ENCODE data around the gene TMTC2. TPM values are rescaled to one million over a fixed set of nuclear protein-coding genes. Genes with fewer than 3 reads are reported as not detected.

Gene TMTC2
- total RNA-seq, 6 experiments from 2014 or later = 0.75 to 3.2 (median 1.1) TPM

- no peaks in the 10 kb centered on the region; the same call in 1 of the 2 replicates for H3K36me3 Mint-ChIP-seq (ENCODE audit: low read depth)
- H3K9me3 Mint-ChIP-seq = peaks cover 29% of the 10 kb centered on the region
- H3K27ac Mint-ChIP-seq = no peak overlapping the region
- peaks cover 1% of the 10 kb centered on the region; the same call in 1 of the 2 replicates for H3K27me3 Mint-ChIP-seq (ENCODE audit: insufficient read depth)
- DNase-seq = no peak
- TF ChIP-seq CTCF (IDR thresholded peaks at IDR 0.05) = no peak
- H3K4me3 Mint-ChIP-seq = no peak overlapping the region
- H3K4me1 Mint-ChIP-seq (ENCODE audit: low read depth) = no peaks in the 10 kb centered on the region
Observed at GRCh38 chr12:82858534-82858917, 171.8 kb downstream of the TMTC2 start.

- Mint-ChIP-seq H3K9me3 (peaks cover 41% of the 10 kb centered on the region), H3K4me3 (no peak overlapping the region), H3K36me3 (ENCODE audit: low read depth) (no peaks in the 10 kb centered on the region; the same call in 1 of the 2 replicates), H3K4me1 (ENCODE audit: low read depth) (no peaks in the 10 kb centered on the region), H3K27ac (no peak overlapping the region), H3K27me3 (ENCODE audit: insufficient read depth) (peaks cover 1% of the 10 kb centered on the region; the same call in 1 of the 2 replicates)
- TF ChIP-seq CTCF (IDR thresholded peaks at IDR 0.05) = no peak
- DNase-seq = peak; percentile 3
Observed at GRCh38 chr12:82862069-82862841, 175.5 kb downstream of the TMTC2 start.

- H3K4me1 Mint-ChIP-seq (ENCODE audit: low read depth) = no peaks in the 10 kb centered on the region
- no peak overlapping the region for H3K27ac Mint-ChIP-seq
Observed at GRCh38 chr12:82862876-82863649, 176.4 kb downstream of the TMTC2 start.

GRCh38 chr12:82866227-82866775 lies 179.6 kb downstream of the TMTC2 start:
- H3K9me3 Mint-ChIP-seq = peaks cover 37% of the 10 kb centered on the region
- no peak overlapping the region for H3K4me3 Mint-ChIP-seq
- H3K36me3 Mint-ChIP-seq (ENCODE audit: low read depth) = no peaks in the 10 kb centered on the region
- no peak overlapping the region for H3K27ac Mint-ChIP-seq
- TF ChIP-seq CTCF (IDR thresholded peaks at IDR 0.05) = no peak
- DNase-seq = no peak
- H3K4me1 Mint-ChIP-seq (ENCODE audit: low read depth) = no peaks in the 10 kb centered on the region
- H3K27me3 Mint-ChIP-seq (ENCODE audit: insufficient read depth) = peaks cover 1% of the 10 kb centered on the region; the same call in 1 of the 2 replicates

More at GRCh38 chr12:82862876-82863649, 176.4 kb downstream of the TMTC2 start:
- Mint-ChIP-seq H3K36me3 (ENCODE audit: low read depth) (no peaks in the 10 kb centered on the region; the same call in 1 of the 2 replicates), H3K4me3 (no peak overlapping the region), H3K9me3 (peaks cover 35% of the 10 kb centered on the region), H3K27me3 (ENCODE audit: insufficient read depth) (peaks cover 1% of the 10 kb centered on the region; the same call in 1 of the 2 replicates)
- no peak for DNase-seq
- TF ChIP-seq CTCF (IDR thresholded peaks at IDR 0.05) = no peak

- no peak overlapping the region for H3K4me3 Mint-ChIP-seq
- peaks cover 37% of the 10 kb centered on the region for H3K9me3 Mint-ChIP-seq
- H3K36me3 Mint-ChIP-seq (ENCODE audit: low read depth) = no peaks in the 10 kb centered on the region
- no peak for TF ChIP-seq CTCF (IDR thresholded peaks at IDR 0.05)
- H3K27ac Mint-ChIP-seq = no peak overlapping the region
- no peak for DNase-seq
- peaks cover 1% of the 10 kb centered on the region; the same call in 1 of the 2 replicates for H3K27me3 Mint-ChIP-seq (ENCODE audit: insufficient read depth)
- no peaks in the 10 kb centered on the region for H3K4me1 Mint-ChIP-seq (ENCODE audit: low read depth)
Observed at GRCh38 chr12:82866946-82867345, 180.2 kb downstream of the TMTC2 start.
